ENCODE measurements around the gene ANKRD20A1. TPM values are rescaled to one million over a fixed set of nuclear protein-coding genes. Genes with fewer than 3 reads are reported as not detected.

The ANKRD20A1 gene
- total RNA-seq = 0.13 TPM in 1 of 2 replicates, not detected in the other

DNA sequence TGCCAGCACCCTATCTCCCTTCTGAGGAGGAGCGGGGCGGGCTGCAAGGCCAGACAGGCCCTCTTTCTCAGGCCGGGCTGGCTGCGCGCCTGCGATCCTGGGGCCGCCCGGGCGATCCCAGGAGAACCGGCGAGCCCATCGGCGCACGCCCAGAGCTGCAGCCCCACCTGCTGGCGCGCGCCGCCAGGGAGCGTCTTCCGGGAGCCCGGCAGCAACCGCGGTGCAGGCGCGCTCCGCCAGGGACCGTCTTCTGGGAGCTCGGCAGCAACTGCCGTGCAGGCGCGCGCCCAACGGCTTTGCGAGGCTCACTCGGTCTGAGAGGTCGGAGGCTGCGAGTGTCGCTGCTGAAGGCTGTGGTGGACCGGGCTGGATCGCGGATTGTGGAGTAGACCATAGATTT, at the start of gene ANKRD20A1:
ANKRD20A1 (plus strand) TSS at position 61 of the 400 bp plus-strand sequence. CDS start 496 bp downstream, outside the sequence.

